ENCODE measurements around the gene PCDHGC5.
A peak's percentile ranks its signal among the peaks of the same experiment; 100 is the strongest.

Gene PCDHGC5

GRCh38 chr5:141490271-141490670, 1.4 kb downstream of the PCDHGC5 start:
- DNase-seq = no peak

GRCh38 chr5:141490771-141491170, 1.9 kb downstream of the PCDHGC5 start:
- DNase-seq = no peak

- DNase-seq = no peak
Observed at GRCh38 chr5:141491323-141492167, 2.7 kb downstream of the PCDHGC5 start.

DNA sequence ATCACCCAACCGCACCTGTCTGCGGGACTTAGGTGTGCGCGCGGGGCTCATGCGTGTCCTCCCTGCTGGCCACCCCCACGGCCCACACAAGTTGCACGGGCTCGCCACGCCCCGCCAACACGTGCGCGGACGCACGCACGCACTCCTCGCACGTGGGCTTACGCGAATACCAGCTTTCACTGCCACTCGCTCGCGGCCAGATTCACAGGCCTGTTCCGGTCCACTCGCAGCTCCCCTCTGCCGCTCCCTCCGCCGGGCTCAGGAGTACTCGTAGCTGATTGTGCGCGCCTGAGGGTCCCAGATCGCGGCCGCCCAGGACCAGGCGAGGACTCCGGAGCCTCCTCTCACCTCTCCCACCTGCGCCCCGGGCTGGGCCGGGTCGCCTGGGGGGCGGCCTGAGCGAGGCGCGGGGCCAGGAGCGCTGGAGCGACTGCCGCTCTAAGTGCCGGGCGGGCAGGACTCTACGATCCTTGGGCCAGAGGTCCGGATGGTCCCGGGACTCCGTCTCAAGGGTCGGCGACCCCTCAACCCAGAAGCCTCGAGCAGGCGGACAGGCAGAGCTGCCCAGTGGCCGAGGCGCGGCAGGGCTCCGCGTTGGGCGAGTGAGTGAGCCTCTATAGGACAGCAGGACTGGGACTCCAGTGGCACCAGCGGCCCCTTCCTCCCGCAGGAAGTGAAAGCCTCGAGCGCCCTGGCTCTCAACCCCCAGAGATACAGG, 3.4 kb downstream of the PCDHGC5 start:
- peak in 5 of 56 donors; percentile 29 to 56 (median 36) for DNase-seq

DNA sequence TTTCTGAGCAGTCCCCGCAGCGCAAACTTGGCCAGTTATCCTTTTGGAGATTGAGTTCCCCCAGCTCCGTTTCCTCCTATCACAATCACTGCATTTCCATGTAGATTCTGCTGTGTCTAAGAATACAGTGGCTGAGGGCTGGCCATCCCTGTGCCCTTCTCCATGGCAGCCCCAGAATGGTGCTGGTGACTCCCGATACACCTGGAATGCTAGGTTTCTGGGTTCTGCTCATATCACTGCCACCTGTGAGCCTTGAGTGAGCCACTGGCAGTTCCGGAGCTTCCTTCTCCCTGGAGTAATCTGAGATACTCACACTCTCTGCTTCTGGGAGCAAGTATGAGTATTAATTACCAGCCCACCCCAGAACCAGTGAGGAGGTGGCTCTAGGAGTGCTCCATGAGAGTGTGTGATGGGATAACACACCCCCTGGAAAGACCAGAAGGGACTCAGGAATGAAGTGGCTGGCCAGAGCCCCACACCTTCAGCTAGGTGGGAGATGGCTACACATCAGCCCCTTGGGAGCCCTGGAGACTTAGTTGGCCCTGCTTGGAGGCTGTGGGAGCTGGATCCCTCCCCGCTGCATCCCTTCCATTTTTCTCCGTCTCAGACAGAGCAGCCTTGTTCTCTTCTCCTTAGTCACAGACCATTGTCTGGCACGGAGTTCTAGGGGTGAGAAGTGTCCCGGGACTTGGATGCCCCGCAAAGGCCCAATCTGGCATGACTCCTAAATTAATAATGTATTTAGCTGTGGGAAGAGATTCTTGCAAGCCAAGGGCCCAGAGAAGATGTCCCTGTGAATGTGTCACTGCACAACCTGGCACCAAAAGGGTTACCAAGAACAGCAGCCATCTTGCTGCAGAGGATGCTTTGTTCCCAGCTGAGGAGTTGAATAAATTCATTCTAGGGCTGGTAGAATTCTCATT, 4.9 kb downstream of the PCDHGC5 start:
- DNase-seq = peak in 43 of 56 donors; percentile 31 to 80 (median 52)

DNA sequence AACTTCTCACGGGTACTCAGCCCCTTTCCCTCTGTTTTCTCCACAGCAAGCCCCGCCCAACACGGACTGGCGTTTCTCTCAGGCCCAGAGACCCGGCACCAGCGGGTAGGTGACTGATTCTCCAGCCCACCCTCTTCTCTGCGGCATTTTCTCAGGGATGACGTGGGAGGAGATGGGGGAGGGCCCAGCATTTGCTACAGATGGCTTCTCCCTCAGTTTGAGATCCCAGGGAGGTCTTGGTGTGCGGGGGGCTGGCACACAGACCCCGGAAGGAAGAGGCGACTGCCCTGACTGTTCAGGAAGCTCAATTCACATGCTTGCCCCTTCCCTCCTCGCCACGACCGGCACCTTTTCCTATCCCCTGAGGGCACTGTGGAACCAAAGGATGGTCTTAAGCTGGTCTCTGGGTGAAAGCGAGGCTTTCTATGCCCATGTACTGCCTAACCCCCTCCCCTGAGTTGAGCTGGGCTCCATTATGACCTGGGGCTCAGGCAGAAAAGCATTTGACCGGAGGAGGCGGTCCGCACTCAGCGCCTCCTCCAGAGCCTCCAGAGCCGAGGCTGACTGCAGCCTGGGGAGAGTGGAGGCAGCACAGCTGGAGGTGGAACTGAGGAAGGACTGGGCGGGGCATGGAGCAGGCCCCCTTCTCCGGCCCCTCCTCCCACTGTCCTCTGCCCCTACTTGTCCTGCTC, 6.0 kb downstream of the PCDHGC5 start:
- DNase-seq = peak in 19 of 56 donors; percentile 17 to 77 (median 42)

DNA sequence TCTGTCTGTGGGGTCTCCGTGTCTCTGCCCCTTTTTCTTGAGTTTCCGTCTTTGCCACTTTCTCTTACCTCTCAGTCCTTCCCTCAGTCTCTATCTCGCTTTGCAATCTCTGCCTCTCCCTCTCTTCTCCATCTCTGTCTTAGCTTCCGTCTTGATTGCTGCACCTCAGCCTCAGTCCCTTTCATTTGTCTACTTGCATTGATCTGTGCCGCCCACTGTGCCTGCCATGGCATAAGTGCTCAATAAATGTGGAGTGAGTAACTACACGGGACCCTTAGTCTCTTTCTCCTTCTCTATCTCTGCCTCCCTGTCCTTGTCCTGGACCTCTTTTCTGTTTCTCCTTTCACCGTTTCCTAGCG, 6.6 kb downstream of the PCDHGC5 start:
- DNase-seq = no peak

- DNase-seq = peak in 4 of 56 donors; percentile 15 to 34 (median 28)
Observed at GRCh38 chr5:141496038-141496437, 7.2 kb downstream of the PCDHGC5 start.

- no peak for DNase-seq
Observed at GRCh38 chr5:141501761-141502160, 12.9 kb downstream of the PCDHGC5 start.

DNA sequence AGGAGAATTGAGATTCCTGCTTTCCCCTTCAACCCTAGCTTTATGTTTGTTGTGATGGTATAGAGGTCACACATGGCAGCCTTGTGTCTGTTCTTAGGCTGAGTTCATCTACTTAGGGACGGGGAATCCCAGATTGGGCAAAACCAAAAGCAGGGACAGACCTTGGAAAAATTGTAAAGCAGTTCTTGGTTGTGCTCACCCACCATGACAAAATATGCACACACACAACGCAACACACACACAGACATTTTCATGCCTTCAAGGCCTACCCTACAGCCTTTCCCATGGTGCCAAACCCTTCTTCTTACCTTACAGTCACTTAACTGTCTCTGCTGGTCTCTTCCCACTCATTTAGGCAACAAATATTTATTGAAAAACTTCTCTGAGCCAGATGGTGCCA, 14.8 kb downstream of the PCDHGC5 start:
- DNase-seq = no peak

- no peak for DNase-seq
Observed at GRCh38 chr5:141504216-141504615, 15.3 kb downstream of the PCDHGC5 start.

DNA sequence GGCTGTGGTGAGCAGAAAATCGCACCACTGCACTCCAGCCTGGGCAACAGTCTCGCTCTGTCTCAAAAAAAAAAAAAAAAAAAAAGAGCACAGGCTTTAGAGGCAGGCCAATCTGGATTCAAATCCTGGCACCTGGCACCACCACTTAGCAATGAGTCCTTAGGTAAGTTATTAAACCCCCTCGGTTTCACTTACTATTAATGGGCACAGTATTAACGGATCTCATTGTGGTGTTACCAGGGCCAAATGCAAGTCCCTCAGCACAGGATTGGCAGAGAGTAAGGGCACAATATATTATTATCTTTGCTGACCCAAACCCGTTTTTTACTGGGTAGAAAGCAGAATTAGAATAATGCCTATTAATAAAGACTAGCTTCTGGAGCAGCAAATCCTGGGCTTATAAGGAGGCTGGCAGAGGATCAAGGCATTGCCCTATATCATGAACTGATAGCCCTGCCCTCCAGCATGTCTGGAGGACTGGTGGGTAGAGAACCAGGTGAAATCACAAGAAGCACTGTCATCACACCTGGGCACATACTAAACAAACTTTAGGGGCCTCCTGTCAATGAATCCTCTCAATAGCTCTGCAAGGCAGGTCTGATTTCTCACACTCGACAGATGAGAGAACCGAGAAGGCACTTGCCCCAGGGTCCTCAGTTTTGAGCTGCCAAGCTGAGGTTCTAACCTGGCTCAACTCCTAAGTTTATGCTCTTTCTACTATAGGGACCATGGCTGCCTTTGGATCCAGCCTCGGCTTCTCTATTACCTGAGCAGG, 17.7 kb downstream of the PCDHGC5 start:
- no peak for DNase-seq

GRCh38 chr5:141507387-141508091, 18.7 kb downstream of the PCDHGC5 start:
- no peak for DNase-seq

GRCh38 chr5:141508440-141508797, 19.5 kb downstream of the PCDHGC5 start:
- DNase-seq = peak in 3 of 56 donors; percentile 43 to 66 (median 66)

GRCh38 chr5:141508798-141509611, 20.1 kb downstream of the PCDHGC5 start:
- peak in 29 of 56 donors; percentile 27 to 68 (median 46) for DNase-seq

- no peak for DNase-seq
Observed at GRCh38 chr5:141510160-141510559, 21.3 kb downstream of the PCDHGC5 start.

DNA sequence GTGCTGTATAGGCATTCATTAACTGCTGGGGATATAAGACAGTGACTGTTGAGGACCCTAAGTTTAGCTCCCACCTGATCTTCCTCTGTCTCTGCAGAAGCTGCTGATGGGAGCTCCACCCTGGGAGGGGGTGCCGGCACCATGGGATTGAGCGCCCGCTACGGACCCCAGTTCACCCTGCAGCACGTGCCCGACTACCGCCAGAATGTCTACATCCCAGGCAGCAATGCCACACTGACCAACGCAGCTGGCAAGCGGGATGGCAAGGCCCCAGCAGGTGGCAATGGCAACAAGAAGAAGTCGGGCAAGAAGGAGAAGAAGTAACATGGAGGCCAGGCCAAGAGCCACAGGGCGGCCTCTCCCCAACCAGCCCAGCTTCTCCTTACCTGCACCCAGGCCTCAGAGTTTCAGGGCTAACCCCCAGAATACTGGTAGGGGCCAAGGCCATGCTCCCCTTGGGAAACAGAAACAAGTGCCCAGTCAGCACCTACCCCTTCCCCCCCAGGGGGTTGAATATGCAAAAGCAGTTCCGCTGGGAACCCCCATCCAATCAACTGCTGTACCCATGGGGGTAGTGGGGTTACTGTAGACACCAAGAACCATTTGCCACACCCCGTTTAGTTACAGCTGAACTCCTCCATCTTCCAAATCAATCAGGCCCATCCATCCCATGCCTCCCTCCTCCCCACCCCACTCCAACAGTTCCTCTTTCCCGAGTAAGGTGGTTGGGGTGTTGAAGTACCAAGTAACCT, 22.1 kb downstream of the PCDHGC5 start:
- DNase-seq = no peak

Measured in nucleus accumbens (tissue), 56 donors.